Loucy (cell line): ENCODE measurements around the gene KCNT1.

ENCODE experiments used
- H2AFZ ChIP-seq: fragments of 200-600 bp; sonication (generic); 2 replicates; pipeline ENCODE4 v1.6.0; 2016; ENCODE audit warnings: antibody characterized with exemption, mild to moderate bottlenecking, low read length, moderate library complexity
- H3F3A ChIP-seq: fragments of 200-600 bp; 2 replicates; pipeline ENCODE4 v1.6.0; 2016; ENCODE audit warnings: antibody characterized with exemption, low read depth, mild to moderate bottlenecking
- H3K27me3 ChIP-seq: fragments of 200-600 bp; sonication (generic); 2 replicates; pipeline ENCODE4 v1.6.1; 2014; ENCODE audit warnings: low read length, mild to moderate bottlenecking; ENCODE audit not compliant: insufficient read depth, poor library complexity, severe bottlenecking
- H3K36me3 ChIP-seq: fragments of 200-600 bp; sonication (generic); 2 replicates; pipeline ENCODE4 v1.6.1; 2016; ENCODE audit warnings: low read length; ENCODE audit not compliant: insufficient read depth
- H3K4me1 ChIP-seq: fragments of 200-600 bp; sonication (generic); 2 replicates; pipeline ENCODE4 v1.5.1; 2014; ENCODE audit warnings: low read length, mild to moderate bottlenecking; ENCODE audit not compliant: insufficient read depth, poor library complexity, severe bottlenecking
- H3K4me2 ChIP-seq: fragments of 200-600 bp; sonication (generic); 2 replicates; pipeline ENCODE4 v1.6.0; 2014; ENCODE audit warnings: antibody characterized with exemption, low read length, low read depth, mild to moderate bottlenecking; ENCODE audit not compliant: poor library complexity, severe bottlenecking
- H3K4me3 ChIP-seq: fragments of 200-600 bp; sonication (generic); 2 replicates; pipeline ENCODE4 v1.5.1; 2014; ENCODE audit warnings: low read length, mild to moderate bottlenecking, mixed read lengths; ENCODE audit not compliant: poor library complexity, severe bottlenecking
- H3K79me2 ChIP-seq: fragments of 200-600 bp; sonication (generic); 2 replicates; pipeline ENCODE4 v1.6.1; 2014; ENCODE audit warnings: low read length; ENCODE audit not compliant: insufficient read depth
- H3K9ac ChIP-seq: fragments of 200-600 bp; sonication (generic); 2 replicates; pipeline ENCODE4 v1.6.0; 2014; ENCODE audit warnings: mild to moderate bottlenecking, low read depth, low read length, moderate library complexity; ENCODE audit not compliant: poor library complexity, severe bottlenecking
- H3K9me2 ChIP-seq: fragments of 200-600 bp; sonication (generic); replicated peaks from 2 replicates; pipeline ENCODE4 v1.6.1; 2016; ENCODE audit warnings: low read depth, low read length, mixed read lengths
- H3K9me3 ChIP-seq: fragments of 200-600 bp; sonication (generic); 2 replicates; pipeline ENCODE4 v1.6.1; 2014; ENCODE audit warnings: mild to moderate bottlenecking, antibody characterized with exemption, low read length, low read depth; ENCODE audit not compliant: insufficient read depth
- H4K20me1 ChIP-seq: fragments of 200-600 bp; sonication (generic); 2 replicates; pipeline ENCODE4 v1.6.0; 2014; ENCODE audit warnings: antibody characterized with exemption, low read length, mild to moderate bottlenecking; ENCODE audit not compliant: insufficient read depth, poor library complexity, severe bottlenecking
- CTCF ChIP-seq: fragments of 200-600 bp; sonication (generic); conservative IDR thresholded peaks from 2 replicates; pipeline ENCODE4 v1.5.1; 2014; ENCODE audit warnings: mild to moderate bottlenecking, antibody characterized with exemption, low read length
- EZH2phosphoT487 ChIP-seq: fragments of 200-600 bp; IDR thresholded peaks from 2 replicates; pipeline ENCODE4 v1.6.1; 2018; ENCODE audit warnings: antibody characterized with exemption, mild to moderate bottlenecking, moderate library complexity, borderline replicate concordance

The KCNT1 gene

GRCh38 chr9:135821116-135821515 lies 119.1 kb downstream of the KCNT1 start:
- no peaks in the 10 kb centered on the region for H4K20me1 ChIP-seq
- H3K36me3 ChIP-seq: peaks cover 96% of the 10 kb centered on the region

DNA sequence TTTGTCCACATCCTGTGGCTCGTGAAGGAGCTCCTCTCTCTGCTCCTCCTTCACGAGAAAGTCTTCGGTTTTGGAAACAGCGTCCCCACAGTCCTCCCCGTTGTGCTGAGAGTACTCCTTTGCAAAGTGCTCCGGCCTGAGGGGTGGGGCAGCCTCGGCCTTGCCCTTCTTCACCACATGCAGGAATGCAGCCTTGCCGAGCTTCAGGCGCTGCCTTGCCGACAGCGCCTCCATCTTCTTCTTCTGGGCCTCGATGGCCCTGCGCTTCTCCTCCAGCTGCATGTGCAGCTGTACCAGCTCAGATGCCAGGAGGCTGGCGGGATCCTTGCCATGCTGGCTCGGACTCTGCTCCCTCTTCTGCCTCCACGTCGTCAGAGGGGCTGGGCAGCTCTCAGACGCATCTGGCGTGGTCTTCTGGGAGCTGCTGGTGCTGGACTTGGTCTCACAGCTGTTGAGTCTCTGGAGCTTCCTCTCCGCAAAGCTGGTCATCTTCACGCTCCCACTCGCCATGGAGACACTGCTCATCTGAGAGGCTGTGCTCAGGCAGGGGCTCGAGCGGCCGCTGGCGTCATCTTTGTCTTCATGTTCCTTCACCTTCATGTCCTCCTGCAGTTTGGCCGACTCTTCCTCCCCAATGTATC lies 119.9 kb downstream of the KCNT1 start:
- Histone ChIP-seq H3K27me3 (no peaks in the 10 kb centered on the region), H3K79me2 (no peaks in the 10 kb centered on the region; the same call in 1 of the 2 replicates), H3K9me2 (no peaks in the 10 kb centered on the region), H4K20me1 (no peaks in the 10 kb centered on the region), H3F3A (no peaks in the 10 kb centered on the region), H3K4me1 (no peaks in the 10 kb centered on the region), H3K4me2 (no peak overlapping the region), H2AFZ (no peak overlapping the region), H3K9ac (no peak overlapping the region), H3K4me3 (no peak overlapping the region), H3K9me3 (no peaks in the 10 kb centered on the region), H3K36me3 (peaks cover 95% of the 10 kb centered on the region)
- TF ChIP-seq CTCF (no peak), EZH2phosphoT487 (no peak)

More at GRCh38 chr9:135821116-135821515, 119.1 kb downstream of the KCNT1 start:
- Histone ChIP-seq H3K4me1 (no peaks in the 10 kb centered on the region), H2AFZ (no peak overlapping the region), H3K27me3 (no peaks in the 10 kb centered on the region), H3K9me2 (no peaks in the 10 kb centered on the region), H3F3A (no peaks in the 10 kb centered on the region), H3K9me3 (no peaks in the 10 kb centered on the region), H3K79me2 (no peaks in the 10 kb centered on the region; the same call in 1 of the 2 replicates), H3K4me3 (no peak overlapping the region), H3K9ac (no peak overlapping the region), H3K4me2 (no peak overlapping the region)
- TF ChIP-seq CTCF (no peak), EZH2phosphoT487 (no peak)

DNA sequence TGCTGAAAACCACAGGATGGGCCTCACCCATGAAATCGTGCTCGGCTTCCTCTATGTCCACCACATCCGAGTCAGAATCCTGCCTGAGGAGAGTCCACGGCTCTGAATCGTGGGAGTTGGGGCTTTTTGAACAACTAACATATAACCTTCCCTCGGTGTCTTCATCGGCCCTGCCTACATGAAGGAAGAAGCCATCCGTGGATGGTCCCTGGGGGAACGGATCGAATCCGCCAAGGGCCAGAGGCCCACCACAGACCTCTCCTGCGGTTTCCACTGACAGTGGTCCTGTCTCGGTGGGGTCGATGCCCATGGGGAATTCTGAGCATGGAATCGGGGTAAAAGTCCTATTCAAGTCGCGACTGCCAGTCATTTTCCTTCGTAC lies 120.4 kb downstream of the KCNT1 start:
- Histone ChIP-seq H3K27me3 (no peaks in the 10 kb centered on the region), H4K20me1 (no peaks in the 10 kb centered on the region), H3K4me2 (no peak overlapping the region), H3K9me2 (no peaks in the 10 kb centered on the region), H2AFZ (no peak overlapping the region), H3K4me3 (no peak overlapping the region), H3K9me3 (no peaks in the 10 kb centered on the region), H3K4me1 (no peaks in the 10 kb centered on the region), H3K9ac (no peak overlapping the region), H3K79me2 (no peaks in the 10 kb centered on the region; the same call in 1 of the 2 replicates), H3K36me3 (peaks cover 92% of the 10 kb centered on the region), H3F3A (no peaks in the 10 kb centered on the region)
- no peak for TF ChIP-seq CTCF
